GM12891 (cell line): ENCODE results near the gene KRT84.

Experiments used
- DNase-seq: peaks from one replicate; pipeline ENCODE4 v3.0.0; 2011; ENCODE audit warnings: low spot score; ENCODE audit not compliant: insufficient read length
- FAIRE-seq: peaks from 2 replicates; lab custom pipeline; 2011; peaks lifted over from hg19 to GRCh38; lab: Jason Lieb, UNC
- PAX5 ChIP-seq: IDR thresholded peaks from 2 replicates; pipeline ENCODE4 v1.6.1; 2011; ENCODE audit warnings: low read length, moderate library complexity, mild to moderate bottlenecking; ENCODE audit not compliant: insufficient read depth, severe bottlenecking
- POLR2A ChIP-seq: IDR thresholded peaks from 2 replicates; pipeline ENCODE4 v1.6.1; 2011; ENCODE audit warnings: low read depth, low read length, control low read depth
- POLR2AphosphoS5 ChIP-seq: IDR thresholded peaks from 2 replicates; pipeline ENCODE4 v1.6.1; 2011; ENCODE audit warnings: low read depth, low read length, control low read depth
- POU2F2 ChIP-seq: IDR thresholded peaks from 2 replicates; pipeline ENCODE4 v1.6.1; 2011; ENCODE audit warnings: low read depth, mild to moderate bottlenecking, control low read depth, low read length, moderate library complexity
- SPI1 ChIP-seq: IDR thresholded peaks from 2 replicates; pipeline ENCODE4 v1.6.1; 2011; ENCODE audit warnings: low read depth, low read length, control low read depth
- TAF1 ChIP-seq: IDR thresholded peaks from 2 replicates; pipeline ENCODE4 v1.6.1; 2011; ENCODE audit warnings: low read depth, low read length, control low read depth

Gene KRT84

DNA sequence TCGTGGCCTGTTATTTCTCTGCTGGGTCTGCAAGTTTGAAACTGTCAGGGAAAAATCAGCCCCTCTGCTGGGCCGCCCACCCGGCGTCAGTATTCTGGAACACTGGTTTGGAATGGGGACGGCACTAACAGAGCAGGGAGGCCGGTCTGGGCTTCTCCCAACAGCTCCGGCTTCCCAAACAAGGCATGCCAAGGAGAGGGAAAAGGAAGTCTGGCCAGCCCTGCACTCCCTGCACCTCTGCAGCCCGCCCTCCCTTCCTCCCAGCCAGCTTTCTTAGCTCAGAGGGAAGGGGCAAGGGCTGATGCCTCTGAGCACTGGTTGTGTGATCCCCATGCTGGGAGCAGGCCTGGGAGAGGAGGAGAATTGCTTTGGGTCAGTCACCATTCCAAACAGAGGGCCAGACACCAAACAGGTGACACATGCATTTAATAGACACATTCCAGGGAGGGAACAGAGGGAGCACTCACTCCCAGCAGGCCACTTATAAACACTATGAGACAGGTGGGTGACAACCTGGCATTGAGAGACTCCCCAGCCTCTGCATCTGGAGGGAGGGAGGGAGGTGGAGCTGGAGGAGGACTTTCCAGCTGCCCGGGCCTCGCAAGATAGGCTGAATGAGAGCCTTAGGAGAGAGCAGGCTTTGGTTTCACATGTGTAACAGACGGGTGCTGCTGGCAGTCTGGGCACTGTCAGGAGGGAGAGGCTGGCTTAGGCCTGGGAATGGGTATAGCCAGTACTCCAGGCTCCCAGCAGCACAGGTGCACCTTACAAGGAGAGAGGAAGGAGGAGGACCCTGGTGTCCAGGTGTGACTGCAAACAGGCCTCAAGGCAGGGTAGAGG lies 38.4 kb upstream of the KRT84 start:
- DNase-seq = no peak
- no peak for TF ChIP-seq POLR2A
- no peak for TF ChIP-seq POU2F2
- TF ChIP-seq PAX5 = no peak
- no peak for TF ChIP-seq POLR2AphosphoS5
- FAIRE-seq = no peak

- no peak for TF ChIP-seq POU2F2
- no peak for TF ChIP-seq POLR2A
- TF ChIP-seq TAF1 = no peak
- no peak for TF ChIP-seq PAX5
- DNase-seq = no peak
- FAIRE-seq = no peak
Observed at GRCh38 chr12:52423035-52423434, 37.6 kb upstream of the KRT84 start.

DNA sequence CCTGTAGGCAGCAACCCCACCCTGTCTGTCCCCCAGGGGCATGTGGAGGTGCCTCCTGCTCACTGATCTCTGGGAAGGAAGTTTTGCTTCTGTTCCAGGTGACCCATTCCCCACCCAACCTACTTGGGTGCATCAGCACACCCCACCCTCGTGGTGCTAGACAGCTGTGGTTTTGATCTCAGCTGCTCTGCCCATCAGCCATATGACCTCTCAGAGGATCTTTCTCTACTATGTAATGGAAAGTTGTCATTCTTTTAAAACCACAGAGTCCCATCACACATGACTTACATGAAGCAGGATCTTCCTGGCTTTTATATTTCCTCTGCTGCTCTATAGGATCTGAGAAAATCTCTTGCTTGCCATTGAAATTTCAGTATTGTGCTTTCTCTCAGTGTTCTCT lies 34.2 kb upstream of the KRT84 start:
- FAIRE-seq (no peak), DNase-seq (no peak)
- TF ChIP-seq TAF1 (no peak), POLR2A (no peak), SPI1 (no peak), POLR2AphosphoS5 (no peak), POU2F2 (no peak), PAX5 (no peak)

- TF ChIP-seq TAF1 = no peak
- TF ChIP-seq POU2F2 = no peak
- no peak for DNase-seq
- FAIRE-seq = no peak
Observed at GRCh38 chr12:52418576-52419110, 33.2 kb upstream of the KRT84 start.

DNA sequence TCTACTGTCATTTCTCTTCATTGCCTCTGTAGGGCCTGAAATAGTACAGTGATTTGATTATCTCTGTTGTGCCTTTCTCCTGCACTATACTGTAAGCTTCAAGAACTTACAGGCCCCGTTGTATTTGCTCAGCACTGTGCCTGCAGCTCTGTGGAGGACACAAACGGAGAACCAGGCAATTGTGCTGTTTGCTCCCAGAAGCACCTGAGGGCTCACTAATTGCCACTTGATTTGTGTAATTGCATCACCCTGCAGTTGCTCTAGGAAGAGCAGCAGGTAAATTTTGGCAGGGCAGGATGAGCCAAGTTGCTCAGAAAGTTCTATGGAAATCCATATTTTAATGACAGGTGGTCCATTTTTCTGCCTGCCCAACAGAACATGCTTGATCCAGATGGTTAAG lies 32.3 kb upstream of the KRT84 start:
- TF ChIP-seq TAF1 (no peak), POLR2AphosphoS5 (no peak), POU2F2 (no peak), POLR2A (no peak), SPI1 (no peak), PAX5 (no peak)
- FAIRE-seq (no peak), DNase-seq (no peak)

GRCh38 chr12:52416795-52417194 lies 31.3 kb upstream of the KRT84 start:
- no peak for TF ChIP-seq POU2F2
- TF ChIP-seq TAF1 = no peak
- TF ChIP-seq PAX5 = no peak
- TF ChIP-seq POLR2A = no peak
- DNase-seq (no peak), FAIRE-seq (no peak)

DNA sequence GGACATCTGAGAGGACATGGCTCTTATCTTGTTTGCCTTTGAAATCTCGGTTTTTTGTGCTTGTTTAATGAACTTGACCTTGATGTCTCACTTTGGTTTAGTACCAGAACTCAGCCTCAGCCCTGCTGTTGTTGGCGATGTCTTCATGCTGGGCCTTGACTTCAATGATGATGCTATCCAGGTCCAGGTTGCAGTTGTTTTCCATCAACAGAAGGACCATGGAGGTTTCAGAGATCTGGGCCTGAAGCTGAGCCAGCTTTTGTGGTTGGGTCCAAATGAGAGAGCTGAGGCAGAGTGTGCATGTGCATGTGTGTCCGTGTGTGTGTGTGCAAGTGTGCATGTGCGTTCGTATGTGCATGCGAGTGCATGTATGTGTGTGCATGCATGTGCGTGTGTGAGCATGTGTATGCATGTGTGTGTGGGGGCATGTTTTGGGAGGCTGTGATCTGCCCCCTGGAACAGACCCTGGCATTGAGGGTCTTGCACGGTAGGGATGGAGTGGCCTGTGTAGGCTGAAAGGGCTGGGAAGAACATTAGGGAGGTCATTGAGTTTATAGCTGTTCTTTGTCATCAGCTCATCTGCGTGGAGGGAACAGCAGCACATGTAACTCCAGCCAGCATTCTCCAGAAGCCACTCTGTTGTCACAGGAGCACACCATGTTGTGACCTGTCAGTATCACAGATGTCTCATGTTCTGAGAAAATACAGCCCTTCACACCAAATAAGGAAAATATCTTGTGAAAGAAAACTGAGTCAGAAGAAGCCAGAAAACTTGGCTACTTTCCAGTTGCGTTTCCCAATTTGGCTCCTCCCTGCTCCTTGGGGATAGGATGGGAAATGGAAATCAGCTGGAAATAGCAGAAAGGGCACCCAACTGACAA lies 30.7 kb upstream of the KRT84 start:
- no peak for DNase-seq
- FAIRE-seq = peak; percentile 59
- no peak for TF ChIP-seq PAX5
- TF ChIP-seq POLR2A = no peak
- TF ChIP-seq TAF1 = no peak
- TF ChIP-seq POU2F2 = no peak
- TF ChIP-seq SPI1 = no peak
- no peak for TF ChIP-seq POLR2AphosphoS5

DNA sequence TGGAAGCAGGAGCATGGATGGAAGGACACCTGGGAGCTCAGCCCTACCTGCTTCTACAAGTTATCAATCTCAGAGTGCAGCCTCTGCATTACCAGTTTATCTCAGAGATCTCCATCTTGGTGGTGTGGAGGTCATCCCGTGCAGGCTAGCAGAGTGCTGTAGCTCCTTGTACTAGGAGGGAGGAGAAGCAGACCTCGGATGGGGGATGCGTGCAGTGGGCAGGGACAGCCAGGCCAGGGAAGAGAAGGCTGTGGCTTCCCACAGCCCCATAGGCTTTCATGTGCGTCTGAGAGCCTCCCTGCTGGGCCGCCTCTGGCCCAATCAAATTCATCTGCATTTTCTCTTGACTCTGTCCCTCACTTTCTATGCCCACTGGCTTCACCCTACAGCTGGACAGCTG lies 29.5 kb upstream of the KRT84 start:
- FAIRE-seq = no peak

GRCh38 chr12:52413782-52414345 lies 28.4 kb upstream of the KRT84 start:
- FAIRE-seq (no peak), DNase-seq (no peak)
- TF ChIP-seq SPI1 (no peak), POLR2A (no peak), PAX5 (no peak), TAF1 (no peak), POU2F2 (no peak), POLR2AphosphoS5 (no peak)

More for the DNA sequence above, 29.5 kb upstream of the KRT84 start:
- no peak for TF ChIP-seq TAF1
- TF ChIP-seq POLR2A = no peak
- no peak for TF ChIP-seq POLR2AphosphoS5
- no peak for TF ChIP-seq PAX5
- TF ChIP-seq POU2F2 = no peak
- no peak for TF ChIP-seq SPI1
- DNase-seq = no peak

DNA sequence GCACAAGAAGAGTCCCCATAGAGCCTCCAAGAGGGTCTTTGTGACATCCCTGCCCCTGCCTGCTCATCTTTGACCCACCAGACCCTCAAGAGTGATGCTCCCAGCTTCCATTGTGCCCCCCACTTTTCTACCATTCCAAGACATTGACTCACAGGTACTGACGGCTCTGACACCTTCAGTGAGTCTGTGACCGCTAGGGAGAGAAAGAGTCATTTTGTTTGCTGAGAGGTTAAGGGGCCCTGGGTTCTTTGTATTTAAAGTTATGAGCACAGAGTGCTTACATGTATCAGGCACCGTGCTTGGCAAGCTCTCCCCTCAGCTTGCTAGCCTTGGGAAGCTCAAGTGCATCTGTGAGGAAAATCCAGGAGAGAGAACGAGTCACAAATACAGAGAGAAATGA lies 27.8 kb upstream of the KRT84 start:
- no peak for FAIRE-seq
- DNase-seq = no peak
- TF ChIP-seq SPI1 (no peak), POLR2A (no peak), TAF1 (no peak), POLR2AphosphoS5 (no peak), POU2F2 (no peak), PAX5 (no peak)
